Renal cortex interstitium (tissue), 11 donors: ENCODE data around the gene VASN. TPM values are rescaled to one million over a fixed set of nuclear protein-coding genes. Genes with fewer than 3 reads are reported as not detected.

Source experiments
- DNase-seq, 11 donors: peaks; one replicate each; pipeline ENCODE4 v3.0.0-alpha.2; 2013; ENCODE audit warnings: low read depth in 9 of 11, low spot score in 4 of 11; ENCODE audit errors: extremely low read depth in 1 of 11
- polyA plus RNA-seq, 3 donors: library from polyadenylated mRNA; unstranded; fragments of 120-200 nt; gene quantifications; one replicate each; pipeline ENCODE4 v1.2.1, GENCODE V29; 2013; ENCODE audit not compliant: insufficient read length in 3 of 3

The VASN gene
- polyA plus RNA-seq, 3 donors = 30.0 to 64.1 (median 57.5) TPM

DNA sequence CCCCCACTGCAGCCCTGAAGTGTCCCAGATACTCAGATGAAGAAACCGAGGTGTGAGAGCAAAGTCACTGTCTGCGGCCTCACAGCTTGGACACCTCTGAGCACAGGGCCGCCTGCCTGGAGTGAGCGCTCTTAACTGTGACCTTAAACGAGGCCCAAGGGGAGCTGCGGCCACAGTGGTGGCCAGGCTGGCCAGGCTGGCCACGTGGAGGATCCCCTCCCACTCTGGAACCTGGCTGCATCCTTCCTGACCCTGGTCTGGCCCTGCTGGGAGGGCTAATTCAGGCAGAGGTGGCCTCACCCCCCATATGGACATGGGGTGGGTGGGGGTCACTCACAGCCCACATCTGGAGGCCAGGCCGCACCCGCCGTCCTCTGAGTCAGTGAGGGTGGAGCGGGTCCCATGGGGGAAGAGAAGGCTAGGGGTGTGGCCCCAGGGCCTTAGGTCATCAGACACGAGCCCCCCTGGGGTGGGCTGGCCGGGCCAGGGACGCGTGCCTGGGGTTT is 6.6 kb downstream of the VASN start:
- DNase-seq = no peak

DNA sequence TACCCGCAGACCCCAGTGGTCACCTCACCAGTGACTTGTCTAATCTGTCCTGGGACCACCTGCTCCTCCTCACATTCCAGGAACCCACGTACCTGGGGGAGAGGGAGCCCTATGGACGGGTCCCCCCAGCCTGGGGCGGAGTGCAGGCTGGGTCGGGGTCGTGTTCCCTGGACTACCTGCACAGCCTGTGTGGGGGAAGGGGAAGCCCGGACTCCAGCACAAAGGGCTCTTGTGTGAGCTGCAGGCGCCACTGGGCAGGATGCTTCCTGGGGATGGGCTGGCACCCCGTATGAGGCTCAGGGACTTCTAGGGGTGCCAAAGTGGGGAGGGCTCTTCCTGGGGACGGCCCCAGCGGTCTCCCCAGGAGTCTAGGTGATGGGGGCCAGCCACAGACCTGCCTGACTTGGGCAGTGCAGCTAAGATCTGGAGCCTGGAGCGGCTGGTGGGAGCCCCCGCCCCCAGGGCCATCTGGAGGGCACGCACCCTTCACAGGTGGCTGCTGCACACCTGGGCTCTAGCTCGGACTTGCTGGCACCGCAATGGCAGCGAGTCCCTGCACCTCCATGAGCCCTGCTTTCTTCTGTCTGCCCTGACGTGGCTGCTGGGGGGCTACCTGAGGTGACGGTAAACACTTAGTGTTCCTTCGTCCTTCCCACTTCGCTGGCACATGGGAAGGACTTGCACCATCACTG is 7.5 kb downstream of the VASN start:
- DNase-seq = no peak

DNA sequence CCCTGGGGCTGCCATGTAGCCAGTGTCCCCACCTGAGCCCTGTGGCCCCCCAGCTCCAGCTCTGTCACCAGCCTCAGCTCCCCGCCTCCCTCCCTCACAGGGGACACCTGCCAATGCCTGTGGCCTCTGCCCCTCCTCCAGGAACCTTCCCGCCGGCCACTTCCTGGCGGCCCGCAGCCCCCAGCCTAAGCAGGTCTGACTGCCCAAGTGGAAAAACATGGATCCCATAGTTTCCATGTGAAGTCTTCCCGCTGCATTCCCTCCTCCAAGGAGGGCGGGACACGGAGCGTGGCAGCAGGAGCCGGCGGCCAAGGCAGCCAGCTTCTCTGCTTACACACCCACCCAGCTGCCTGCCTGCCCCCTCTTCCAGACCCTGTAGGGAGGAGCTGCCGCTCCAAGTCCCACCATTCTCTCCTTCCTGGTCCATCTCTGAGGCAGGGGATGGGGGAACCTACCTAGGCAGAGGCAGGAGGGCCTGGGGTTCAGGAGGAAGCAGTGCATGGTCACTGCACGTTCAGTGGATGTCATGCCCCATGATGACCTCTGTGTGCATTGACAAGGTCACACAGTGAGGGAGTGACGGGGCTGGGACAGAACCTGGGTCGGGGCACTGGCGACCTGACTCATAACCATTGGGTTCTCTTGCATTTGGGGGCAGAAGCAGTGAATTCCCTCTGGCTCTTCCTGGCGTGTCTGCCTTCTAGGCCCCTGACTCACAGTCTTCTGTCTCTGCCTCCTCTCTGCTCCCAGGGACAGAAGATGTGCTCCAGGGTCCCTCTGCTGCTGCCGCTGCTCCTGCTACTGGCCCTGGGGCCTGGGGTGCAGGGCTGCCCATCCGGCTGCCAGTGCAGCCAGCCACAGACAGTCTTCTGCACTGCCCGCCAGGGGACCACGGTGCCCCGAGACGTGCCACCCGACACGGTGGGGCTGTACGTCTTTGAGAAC is 8.7 kb downstream of the VASN start:
- DNase-seq = peak in 2 of 11 donors; percentile 66 to 72

DNA sequence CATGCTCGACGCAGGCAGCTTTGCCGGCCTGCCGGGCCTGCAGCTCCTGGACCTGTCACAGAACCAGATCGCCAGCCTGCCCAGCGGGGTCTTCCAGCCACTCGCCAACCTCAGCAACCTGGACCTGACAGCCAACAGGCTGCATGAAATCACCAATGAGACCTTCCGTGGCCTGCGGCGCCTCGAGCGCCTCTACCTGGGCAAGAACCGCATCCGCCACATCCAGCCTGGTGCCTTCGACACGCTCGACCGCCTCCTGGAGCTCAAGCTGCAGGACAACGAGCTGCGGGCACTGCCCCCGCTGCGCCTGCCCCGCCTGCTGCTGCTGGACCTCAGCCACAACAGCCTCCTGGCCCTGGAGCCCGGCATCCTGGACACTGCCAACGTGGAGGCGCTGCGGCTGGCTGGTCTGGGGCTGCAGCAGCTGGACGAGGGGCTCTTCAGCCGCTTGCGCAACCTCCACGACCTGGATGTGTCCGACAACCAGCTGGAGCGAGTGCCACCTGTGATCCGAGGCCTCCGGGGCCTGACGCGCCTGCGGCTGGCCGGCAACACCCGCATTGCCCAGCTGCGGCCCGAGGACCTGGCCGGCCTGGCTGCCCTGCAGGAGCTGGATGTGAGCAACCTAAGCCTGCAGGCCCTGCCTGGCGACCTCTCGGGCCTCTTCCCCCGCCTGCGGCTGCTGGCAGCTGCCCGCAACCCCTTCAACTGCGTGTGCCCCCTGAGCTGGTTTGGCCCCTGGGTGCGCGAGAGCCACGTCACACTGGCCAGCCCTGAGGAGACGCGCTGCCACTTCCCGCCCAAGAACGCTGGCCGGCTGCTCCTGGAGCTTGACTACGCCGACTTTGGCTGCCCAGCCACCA is 9.7 kb downstream of the VASN start:
- no peak for DNase-seq

DNA sequence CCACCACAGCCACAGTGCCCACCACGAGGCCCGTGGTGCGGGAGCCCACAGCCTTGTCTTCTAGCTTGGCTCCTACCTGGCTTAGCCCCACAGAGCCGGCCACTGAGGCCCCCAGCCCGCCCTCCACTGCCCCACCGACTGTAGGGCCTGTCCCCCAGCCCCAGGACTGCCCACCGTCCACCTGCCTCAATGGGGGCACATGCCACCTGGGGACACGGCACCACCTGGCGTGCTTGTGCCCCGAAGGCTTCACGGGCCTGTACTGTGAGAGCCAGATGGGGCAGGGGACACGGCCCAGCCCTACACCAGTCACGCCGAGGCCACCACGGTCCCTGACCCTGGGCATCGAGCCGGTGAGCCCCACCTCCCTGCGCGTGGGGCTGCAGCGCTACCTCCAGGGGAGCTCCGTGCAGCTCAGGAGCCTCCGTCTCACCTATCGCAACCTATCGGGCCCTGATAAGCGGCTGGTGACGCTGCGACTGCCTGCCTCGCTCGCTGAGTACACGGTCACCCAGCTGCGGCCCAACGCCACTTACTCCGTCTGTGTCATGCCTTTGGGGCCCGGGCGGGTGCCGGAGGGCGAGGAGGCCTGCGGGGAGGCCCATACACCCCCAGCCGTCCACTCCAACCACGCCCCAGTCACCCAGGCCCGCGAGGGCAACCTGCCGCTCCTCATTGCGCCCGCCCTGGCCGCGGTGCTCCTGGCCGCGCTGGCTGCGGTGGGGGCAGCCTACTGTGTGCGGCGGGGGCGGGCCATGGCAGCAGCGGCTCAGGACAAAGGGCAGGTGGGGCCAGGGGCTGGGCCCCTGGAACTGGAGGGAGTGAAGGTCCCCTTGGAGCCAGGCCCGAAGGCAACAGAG is 10.5 kb downstream of the VASN start:
- no peak for DNase-seq

DNA sequence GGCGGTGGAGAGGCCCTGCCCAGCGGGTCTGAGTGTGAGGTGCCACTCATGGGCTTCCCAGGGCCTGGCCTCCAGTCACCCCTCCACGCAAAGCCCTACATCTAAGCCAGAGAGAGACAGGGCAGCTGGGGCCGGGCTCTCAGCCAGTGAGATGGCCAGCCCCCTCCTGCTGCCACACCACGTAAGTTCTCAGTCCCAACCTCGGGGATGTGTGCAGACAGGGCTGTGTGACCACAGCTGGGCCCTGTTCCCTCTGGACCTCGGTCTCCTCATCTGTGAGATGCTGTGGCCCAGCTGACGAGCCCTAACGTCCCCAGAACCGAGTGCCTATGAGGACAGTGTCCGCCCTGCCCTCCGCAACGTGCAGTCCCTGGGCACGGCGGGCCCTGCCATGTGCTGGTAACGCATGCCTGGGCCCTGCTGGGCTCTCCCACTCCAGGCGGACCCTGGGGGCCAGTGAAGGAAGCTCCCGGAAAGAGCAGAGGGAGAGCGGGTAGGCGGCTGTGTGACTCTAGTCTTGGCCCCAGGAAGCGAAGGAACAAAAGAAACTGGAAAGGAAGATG is 11.2 kb downstream of the VASN start:
- DNase-seq = no peak

DNA sequence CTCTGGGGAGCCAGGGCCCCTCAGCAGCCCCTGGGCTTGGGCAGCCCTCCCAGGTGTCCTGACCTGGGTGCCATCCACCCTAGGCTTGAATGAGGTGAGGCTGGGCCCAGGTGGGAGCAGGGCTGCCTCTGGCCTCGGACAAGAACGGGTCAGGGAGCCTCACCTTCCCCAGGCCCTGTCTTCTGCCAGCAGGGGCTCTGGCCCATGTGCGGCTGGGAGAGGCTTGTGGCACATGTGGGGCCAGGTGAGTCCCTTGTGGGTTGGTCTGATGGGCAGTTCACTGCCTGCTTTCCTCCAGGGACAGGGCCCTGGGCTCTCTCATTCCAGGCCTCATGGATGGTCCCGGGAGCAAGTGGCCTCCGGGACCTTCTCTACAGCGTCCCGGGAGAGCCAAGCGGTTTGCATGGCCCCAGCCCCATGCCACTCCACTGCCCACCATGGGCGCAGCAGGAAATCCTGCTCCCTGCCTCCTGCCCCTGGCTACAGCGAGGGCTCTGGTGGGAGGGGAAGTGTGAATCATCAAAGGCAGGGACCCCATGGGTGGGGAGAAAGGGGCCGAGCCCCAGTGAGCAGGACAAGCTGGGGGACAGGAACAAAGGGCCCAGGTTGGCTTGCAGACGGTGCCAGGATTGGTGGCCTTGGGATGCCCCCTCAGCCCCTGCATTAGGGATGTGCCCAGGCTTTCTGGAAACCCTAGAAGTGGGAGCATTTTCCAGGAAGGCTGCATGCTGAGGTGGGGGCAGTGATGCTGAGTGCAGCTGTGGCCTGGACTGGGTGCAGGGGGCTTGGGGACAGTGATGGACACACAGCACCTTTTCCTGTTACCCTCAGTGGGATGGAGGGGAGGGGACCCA is 12.2 kb downstream of the VASN start:
- DNase-seq = no peak

DNA sequence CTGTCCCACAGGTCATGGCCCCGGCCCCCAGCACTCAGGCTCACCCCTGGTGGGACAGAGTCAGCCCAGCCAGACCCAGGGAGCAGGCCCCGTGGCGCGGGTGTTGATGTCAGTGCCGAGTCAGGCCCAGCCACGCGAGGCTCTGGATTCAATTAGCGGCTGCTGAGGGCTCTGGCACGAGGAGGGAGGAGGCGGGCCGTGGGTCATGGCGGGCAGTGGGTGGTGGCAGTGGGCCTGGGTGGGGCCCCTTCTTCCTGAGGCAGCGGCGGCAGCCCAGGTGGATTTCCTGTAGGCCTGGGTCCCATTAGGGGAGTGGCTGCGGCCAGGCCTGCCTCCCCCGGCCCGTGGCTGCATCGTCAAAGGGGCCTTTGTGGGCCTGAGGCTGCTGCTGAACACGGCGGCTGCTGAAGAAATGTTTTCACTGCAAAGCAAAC is 12.9 kb downstream of the VASN start:
- DNase-seq = no peak

DNA sequence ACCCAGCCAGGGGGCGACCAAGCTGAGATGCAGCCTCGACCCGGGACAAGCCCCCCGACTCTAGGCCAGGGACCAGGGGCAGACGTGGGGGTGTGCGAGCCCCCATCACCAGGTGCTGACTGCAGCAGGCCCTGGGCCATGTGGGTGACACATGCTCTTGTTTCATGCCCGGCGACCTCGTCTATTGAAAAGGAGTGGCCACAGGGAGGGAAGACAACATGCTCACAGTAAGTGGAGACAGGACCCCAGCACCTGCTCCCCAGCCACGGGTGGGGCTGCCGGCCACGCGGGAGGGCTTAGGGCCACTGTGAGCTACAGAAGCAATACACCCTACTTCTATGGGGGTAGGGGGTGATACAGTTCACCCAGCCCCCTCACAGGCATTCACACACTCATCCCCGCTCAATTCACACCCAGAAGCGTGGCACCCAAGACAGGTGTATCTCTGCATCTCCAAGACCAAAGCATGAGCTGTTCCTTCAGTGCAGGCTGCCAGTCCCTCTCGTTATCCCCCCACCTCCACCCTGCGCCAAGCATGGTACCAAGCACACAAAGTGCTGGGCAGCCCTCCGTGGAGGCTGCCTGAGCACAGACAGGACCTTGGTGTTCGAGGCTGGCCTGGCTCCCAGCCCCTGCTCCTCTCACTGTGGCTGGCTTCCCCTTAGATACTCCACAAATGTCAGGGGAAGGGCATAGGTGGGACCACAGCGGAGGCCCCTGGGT is 13.6 kb downstream of the VASN start:
- DNase-seq = no peak

DNA sequence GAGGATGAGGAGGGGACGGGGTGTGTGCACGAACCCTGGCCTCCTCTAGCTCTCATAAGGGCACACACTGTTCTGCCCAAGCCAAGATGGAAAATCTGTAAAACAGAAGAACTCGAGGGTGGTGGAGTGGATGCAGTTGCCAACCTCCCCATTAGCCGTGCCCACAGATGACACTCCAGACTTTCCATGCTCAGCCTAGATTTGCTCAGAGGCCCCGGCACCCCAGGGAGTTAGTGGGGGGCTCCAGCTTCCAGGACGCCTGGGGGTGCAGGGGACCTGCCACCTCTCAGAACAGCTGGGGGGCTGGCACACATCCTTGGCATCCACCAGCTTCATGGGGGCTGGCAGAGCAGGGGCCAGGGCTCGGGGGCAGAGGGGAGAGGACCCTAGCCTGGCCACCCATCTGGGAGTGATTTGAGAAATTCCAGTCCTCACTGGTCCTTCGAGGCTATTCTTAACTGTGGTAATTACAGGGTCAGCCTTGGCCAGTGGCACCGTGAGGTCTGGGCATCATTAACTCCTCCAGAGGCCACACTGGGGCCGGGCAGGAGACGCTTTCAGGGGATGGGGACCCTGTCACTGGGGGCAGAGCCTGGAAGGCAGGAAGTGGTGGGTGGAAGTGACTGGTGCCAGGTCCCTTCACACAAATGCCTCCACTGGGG is 14.3 kb downstream of the VASN start:
- no peak for DNase-seq

DNA sequence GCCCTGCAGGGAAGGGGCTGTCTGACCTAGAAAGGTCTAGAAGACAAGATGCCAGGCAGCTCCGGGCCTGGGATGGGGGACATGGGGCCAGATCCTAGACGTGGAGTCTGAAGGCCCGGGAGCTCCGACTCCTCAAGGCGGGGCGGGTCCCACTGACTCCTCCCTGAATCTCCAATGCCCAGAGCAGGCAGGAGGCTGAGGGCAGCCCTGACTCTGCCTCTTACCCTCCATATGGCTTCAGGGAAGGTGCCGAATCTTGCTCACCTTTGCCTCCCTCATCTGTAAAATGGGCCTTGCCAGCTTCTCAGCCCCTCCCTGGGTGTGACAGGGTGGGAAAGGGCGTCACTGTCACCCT is 14.8 kb downstream of the VASN start:
- DNase-seq = no peak

DNA sequence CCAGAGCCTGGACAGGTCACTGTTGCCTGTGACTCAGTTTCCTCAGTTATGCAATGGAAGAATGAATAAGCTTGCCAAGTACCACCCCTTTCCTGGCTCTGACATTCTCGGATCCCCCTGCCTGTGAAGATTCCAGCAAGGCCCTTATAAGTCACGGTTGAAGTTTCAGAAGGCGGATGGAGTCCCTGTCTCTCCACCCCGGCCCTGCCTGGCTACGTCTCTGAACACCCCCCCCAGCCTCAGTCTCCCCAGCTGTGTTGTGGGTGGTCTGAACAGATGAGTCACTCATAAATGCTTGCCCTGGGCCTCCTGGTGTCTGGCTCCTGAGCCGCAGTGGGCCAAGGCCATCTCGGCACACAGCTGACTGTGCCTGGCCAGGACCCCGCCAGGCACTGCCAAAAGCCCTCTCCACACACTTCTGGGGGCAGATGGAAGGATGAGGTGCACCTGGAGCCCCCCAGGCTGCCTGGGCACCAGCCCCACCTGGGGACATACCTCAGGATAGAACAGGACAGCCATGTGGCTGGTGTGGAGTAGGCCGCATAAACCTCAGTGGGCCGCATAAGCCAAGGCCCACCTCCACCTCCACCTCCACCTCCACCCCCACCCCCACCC is 15.4 kb downstream of the VASN start:
- no peak for DNase-seq

DNA sequence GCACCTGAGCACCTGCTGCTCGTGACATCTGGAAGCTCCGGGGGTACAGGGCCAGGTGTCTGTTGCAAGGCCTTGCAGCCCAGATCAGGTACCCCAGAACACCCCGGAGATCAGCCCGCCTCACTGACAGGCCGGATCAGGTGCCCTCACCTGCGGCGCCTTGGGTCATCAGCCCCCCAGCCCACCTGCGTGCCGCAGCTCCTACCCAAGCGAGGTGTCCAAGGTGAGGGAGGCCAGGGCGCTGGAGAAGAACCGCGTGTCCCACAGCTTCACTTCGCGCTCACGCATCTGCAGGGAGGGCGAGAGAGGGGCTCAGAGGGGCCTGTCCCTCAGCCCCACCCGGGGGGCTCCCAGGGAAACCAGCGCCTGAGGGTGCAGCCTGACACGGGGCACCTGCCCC is 16.1 kb downstream of the VASN start:
- no peak for DNase-seq

DNA sequence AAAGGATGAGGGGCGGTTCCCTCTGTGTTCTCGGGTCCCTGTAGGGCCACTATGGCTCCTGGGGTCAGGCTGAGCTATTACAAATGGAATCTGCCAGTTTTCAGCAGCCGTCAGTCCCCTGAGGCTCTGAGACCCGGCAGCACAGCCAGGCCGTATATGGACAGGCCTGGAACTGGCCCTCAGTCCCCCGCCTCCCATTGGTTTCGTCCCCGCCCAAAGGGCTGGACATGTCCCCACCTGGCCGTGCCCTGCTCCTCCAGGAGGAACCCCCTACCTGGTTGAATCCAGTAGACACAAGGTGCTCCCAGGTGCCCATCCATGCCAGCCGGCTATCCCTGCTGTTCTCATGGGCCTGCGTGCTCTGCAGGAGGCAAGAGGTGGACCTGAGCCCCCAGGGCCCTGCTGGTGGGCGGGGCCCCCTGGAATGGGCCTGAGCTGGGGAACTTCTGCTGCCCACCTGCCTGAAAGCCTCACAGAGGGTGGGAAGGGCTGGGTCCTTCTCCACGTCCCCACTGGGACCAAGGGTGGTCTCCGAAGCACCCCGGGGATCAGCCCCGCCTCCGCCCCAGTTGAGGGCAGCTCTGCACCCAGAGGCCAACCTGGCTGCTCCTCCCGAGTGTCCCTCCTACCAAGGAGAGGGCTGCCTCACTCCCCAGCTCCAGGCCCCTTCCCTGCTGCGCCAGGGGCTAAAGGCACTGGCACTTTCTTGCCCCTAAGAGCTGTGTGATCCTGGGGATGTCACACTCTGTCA is 16.8 kb downstream of the VASN start:
- no peak for DNase-seq
